Liver (tissue), 9 donors: ENCODE data around the gene XCL1. TPM values are rescaled to one million over a fixed set of nuclear protein-coding genes. Genes with fewer than 3 reads are reported as not detected.

Experiments used
- DNase-seq: peaks from one replicate; pipeline ENCODE4 v3.0.0-alpha.2; 2017; ENCODE audit warnings: low spot score
- H3K27ac ChIP-seq, 2 donors: one replicate each; pipeline ENCODE4 v1.7.0; 2013; ENCODE audit warnings: inconsistent platforms in 2 of 2, low read length in 2 of 2, control low read depth in 1 of 2, low read depth in 1 of 2, mild to moderate bottlenecking in 1 of 2
- H3K27me3 ChIP-seq, 4 donors: one replicate each; pipeline versions ENCODE4 v1.6.1 to v1.7.0; 2013; ENCODE audit warnings: low read length in 3 of 4, inconsistent platforms in 1 of 4, mild to moderate bottlenecking in 1 of 4, moderate library complexity in 1 of 4; ENCODE audit not compliant: control insufficient read depth in 4 of 4, insufficient read depth in 4 of 4
- H3K36me3 ChIP-seq, 4 donors: one replicate each; pipeline versions ENCODE4 v1.6.1 to v1.7.0; 2013; ENCODE audit warnings: low read length in 3 of 4, mild to moderate bottlenecking in 3 of 4, low read depth in 1 of 4, moderate library complexity in 1 of 4; ENCODE audit not compliant: control insufficient read depth in 4 of 4, insufficient read depth in 3 of 4
- H3K4me1 ChIP-seq, 4 donors: one replicate each; pipeline versions ENCODE4 v1.6.1 to v1.7.0; 2013; ENCODE audit warnings: low read length in 3 of 4, mild to moderate bottlenecking in 3 of 4, moderate library complexity in 1 of 4; ENCODE audit not compliant: control insufficient read depth in 4 of 4, insufficient read depth in 4 of 4
- H3K4me3 ChIP-seq, 3 donors: one replicate each; pipeline versions ENCODE4 v1.6.1 to v1.7.0; 2013; ENCODE audit warnings: low read length in 3 of 3, control low read depth in 1 of 3, low read depth in 1 of 3, mild to moderate bottlenecking in 1 of 3
- H3K9ac ChIP-seq, 2 donors: one replicate each; pipeline ENCODE4 v1.7.0; 2013; ENCODE audit warnings: low read length in 2 of 2, mild to moderate bottlenecking in 2 of 2, moderate library complexity in 2 of 2, control low read depth in 1 of 2, low read depth in 1 of 2
- H3K9me3 ChIP-seq, 4 donors: one replicate each; pipeline versions ENCODE4 v1.6.1 to v1.7.0; 2013; ENCODE audit warnings: low read length in 3 of 4; ENCODE audit not compliant: control insufficient read depth in 4 of 4
- ATF3 ChIP-seq: IDR thresholded peaks from 2 replicates; pipeline ENCODE4 v1.6.1; 2016; ENCODE audit warnings: antibody characterized with exemption
- CTCF ChIP-seq: fragments of 150-350 bp; IDR thresholded peaks from 2 replicates; pipeline ENCODE4 v1.5.1; 2017; ENCODE audit warnings: improper control_type of control experiment, low read depth, low read length; ENCODE audit not compliant: missing input control
- EGR1 ChIP-seq, 2 donors: IDR thresholded peaks; 2 replicates each; pipeline ENCODE4 v1.6.1; 2016 to 2018; ENCODE audit warnings: antibody characterized with exemption in 2 of 2, low read depth in 2 of 2
- FOXA1 ChIP-seq: IDR thresholded peaks from 2 replicates; pipeline ENCODE4 v1.6.1; 2016; ENCODE audit warnings: antibody characterized with exemption
- FOXA2 ChIP-seq: IDR thresholded peaks from 2 replicates; pipeline ENCODE4 v1.6.1; 2016; ENCODE audit warnings: antibody characterized with exemption
- GABPA ChIP-seq, 2 donors: IDR thresholded peaks in 1 of 2; conservative IDR thresholded peaks in 1 of 2; 2 replicates each; pipeline ENCODE4 v1.6.1; 2016; ENCODE audit warnings: antibody characterized with exemption in 2 of 2, mild to moderate bottlenecking in 1 of 2, moderate library complexity in 1 of 2
- HNF4G ChIP-seq: IDR thresholded peaks from 2 replicates; pipeline ENCODE4 v1.6.1; 2016; ENCODE audit warnings: antibody characterized with exemption
- JUND ChIP-seq, 2 donors: IDR thresholded peaks; 2 replicates each; pipeline ENCODE4 v1.6.1; 2016; ENCODE audit warnings: antibody characterized with exemption in 2 of 2
- MAX ChIP-seq: IDR thresholded peaks from 2 replicates; pipeline ENCODE4 v1.6.1; 2016; ENCODE audit warnings: antibody characterized with exemption
- NR2F2 ChIP-seq: IDR thresholded peaks from 2 replicates; pipeline ENCODE4 v1.6.1; 2016; ENCODE audit warnings: antibody characterized with exemption
- RAD21 ChIP-seq, 2 donors: IDR thresholded peaks; 2 replicates each; pipeline ENCODE4 v1.6.1; 2016; ENCODE audit warnings: antibody characterized with exemption in 2 of 2, mild to moderate bottlenecking in 2 of 2
- REST ChIP-seq: IDR thresholded peaks from 2 replicates; pipeline ENCODE4 v1.6.1; 2016; ENCODE audit warnings: antibody characterized with exemption, mild to moderate bottlenecking
- RXRA ChIP-seq, 2 donors: IDR thresholded peaks; 2 replicates each; pipeline ENCODE4 v1.6.1; 2017 to 2018; ENCODE audit warnings: antibody characterized with exemption in 2 of 2, mild to moderate bottlenecking in 1 of 2
- SP1 ChIP-seq: IDR thresholded peaks from 2 replicates; pipeline ENCODE4 v1.6.1; 2018; ENCODE audit warnings: antibody characterized with exemption, mild to moderate bottlenecking
- TAF1 ChIP-seq: conservative IDR thresholded peaks from 2 replicates; pipeline ENCODE4 v1.6.1; 2016; ENCODE audit warnings: antibody characterized with exemption, mild to moderate bottlenecking
- YY1 ChIP-seq: IDR thresholded peaks from 2 replicates; pipeline ENCODE4 v1.6.1; 2016; ENCODE audit warnings: antibody characterized with exemption, mild to moderate bottlenecking
- WGBS: extraction: QIAGEN DNeasy Blood & Tissue Kit; methylation state at CpG from one replicate; pipeline ENCODE4 v1.1.7; 2013; 5-methylcytosine and 5-hydroxymethylcytosine counted together
- polyA plus RNA-seq, 2 donors: library from polyadenylated mRNA; stranded (reverse) in 1 of 2; unstranded in 1 of 2; fragments of 200-250 nt in 1 of 2; fragments of >200 nt in 1 of 2; fragmentation: Nextera tagmentation in 1 of 2; extraction: Ambion mirVana in 1 of 2; gene quantifications; one replicate each; pipeline versions ENCODE4 v1.2.1 to v1.2.3, GENCODE V29; 2013 to 2015
- total RNA-seq, 2 donors: library from RNA; depleted of rRNA; stranded (reverse); fragments of >200 nt; gene quantifications; one replicate each; pipeline ENCODE4 v1.2.3, GENCODE V29; 2014
- TF ChIP-seq, protein P1 (sequence below): IDR thresholded peaks from 2 replicates; pipeline ENCODE4 v1.6.1; 2016; ENCODE audit warnings: antibody characterized with exemption
- donor health status: healthy.
- donor health status: healthy.
- donor health status: healthy.
- donor health status: healthy.
- donor health status: healthy.

XCL1 gene
- total and polyA plus RNA-seq, 4 donors = 0.17 to 0.33 (median 0.22) TPM

DNA sequence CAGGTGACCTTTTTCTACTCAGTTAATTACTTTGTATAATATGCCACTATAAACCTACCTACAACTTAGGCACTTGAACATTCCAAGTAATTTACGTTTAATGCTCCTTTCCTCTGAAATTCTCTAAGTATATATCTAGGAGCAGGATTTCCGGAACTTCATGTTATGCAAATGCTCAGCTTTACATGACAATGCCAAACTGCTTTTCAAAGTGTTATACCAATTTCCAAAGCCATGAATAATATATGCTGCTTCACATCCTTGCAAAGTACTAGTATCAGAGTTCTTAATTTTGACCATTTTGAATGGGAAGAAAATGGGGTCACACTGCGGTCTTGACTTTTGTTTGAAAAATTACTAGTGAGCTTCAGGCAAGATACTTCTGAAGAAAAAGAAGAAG is 5.8 kb upstream of the XCL1 start:
- no peak for DNase-seq
- Histone ChIP-seq H3K27me3 (no peaks in the 10 kb centered on the region), H3K4me3 (no peak overlapping the region), H3K27ac (no peak overlapping the region), H3K9ac (no peak overlapping the region), H3K9me3 (no peaks in the 10 kb centered on the region), H3K4me1 (peaks cover 0 to 4% (median under 1%) of the 10 kb centered on the region in 4 donors), H3K36me3 (no peaks in the 10 kb centered on the region)
- TF ChIP-seq CTCF (no peak), NR2F2 (no peak), SP1 (no peak), YY1 (no peak), MAX (no peak), TAF1 (no peak), REST (no peak), HNF4G (no peak)
- WGBS = 78% methylated on average over 3 of the region's 3 CpGs

DNA sequence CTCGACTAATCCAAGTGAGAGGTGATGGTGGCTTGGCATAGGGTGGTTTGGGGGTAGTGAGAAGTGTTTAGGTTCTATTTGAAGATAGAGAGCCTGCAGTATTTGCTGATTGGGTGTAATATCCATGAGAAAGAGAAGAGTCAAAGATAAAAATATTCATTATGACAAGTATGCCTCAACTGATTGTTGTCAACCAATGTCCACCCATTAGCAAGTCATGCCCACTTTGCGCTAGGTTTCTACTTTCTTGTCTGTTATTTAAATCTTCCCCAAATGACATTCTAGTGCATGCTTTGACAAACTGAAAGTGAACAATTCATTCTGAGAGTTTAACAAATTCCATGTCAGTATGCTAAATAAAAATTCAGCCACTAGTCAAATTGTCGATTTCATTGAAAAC is 3.8 kb upstream of the XCL1 start:
- H3K36me3 ChIP-seq = no peaks in the 10 kb centered on the region
- no peaks in the 10 kb centered on the region for H3K27me3 ChIP-seq
- no peak for DNase-seq
- H3K27ac ChIP-seq = no peak overlapping the region
- H3K4me1 ChIP-seq = no peaks in the 10 kb centered on the region
- 95% methylated on average over 3 of the region's 3 CpGs for WGBS
- TF ChIP-seq FOXA1 = no peak
- TF ChIP-seq TAF1 = no peak
- no peak for TF ChIP-seq YY1
- no peak for TF ChIP-seq EGR1 (IDR thresholded peaks at IDR 0.05; ENCODE audit: low read depth in 2 of 2)
- TF ChIP-seq, protein P1, sequence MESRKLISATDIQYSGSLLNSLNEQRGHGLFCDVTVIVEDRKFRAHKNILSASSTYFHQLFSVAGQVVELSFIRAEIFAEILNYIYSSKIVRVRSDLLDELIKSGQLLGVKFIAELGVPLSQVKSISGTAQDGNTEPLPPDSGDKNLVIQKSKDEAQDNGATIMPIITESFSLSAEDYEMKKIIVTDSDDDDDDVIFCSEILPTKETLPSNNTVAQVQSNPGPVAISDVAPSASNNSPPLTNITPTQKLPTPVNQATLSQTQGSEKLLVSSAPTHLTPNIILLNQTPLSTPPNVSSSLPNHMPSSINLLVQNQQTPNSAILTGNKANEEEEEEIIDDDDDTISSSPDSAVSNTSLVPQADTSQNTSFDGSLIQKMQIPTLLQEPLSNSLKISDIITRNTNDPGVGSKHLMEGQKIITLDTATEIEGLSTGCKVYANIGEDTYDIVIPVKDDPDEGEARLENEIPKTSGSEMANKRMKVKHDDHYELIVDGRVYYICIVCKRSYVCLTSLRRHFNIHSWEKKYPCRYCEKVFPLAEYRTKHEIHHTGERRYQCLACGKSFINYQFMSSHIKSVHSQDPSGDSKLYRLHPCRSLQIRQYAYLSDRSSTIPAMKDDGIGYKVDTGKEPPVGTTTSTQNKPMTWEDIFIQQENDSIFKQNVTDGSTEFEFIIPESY = no peak
- no peak for TF ChIP-seq MAX
- no peak for TF ChIP-seq HNF4G
- no peak for TF ChIP-seq SP1
- no peak for TF ChIP-seq RXRA (IDR thresholded peaks at IDR 0.05)
- no peak for TF ChIP-seq REST
- TF ChIP-seq RAD21 (IDR thresholded peaks at IDR 0.05) = no peak
- no peak for TF ChIP-seq CTCF
- TF ChIP-seq JUND (IDR thresholded peaks at IDR 0.05) = no peak
- no peak for TF ChIP-seq ATF3
- TF ChIP-seq NR2F2 = no peak
- no peak for TF ChIP-seq GABPA (IDR thresholded peaks at IDR 0.05 in 1 of 2, conservative IDR thresholded peaks at IDR 0.05 in 1 of 2)
- no peak for TF ChIP-seq FOXA2
- no peak overlapping the region for H3K4me3 ChIP-seq
- no peaks in the 10 kb centered on the region for H3K9me3 ChIP-seq
- no peak overlapping the region for H3K9ac ChIP-seq
